GM18498 (cell line): ENCODE results near the gene MICU1.
"Not testable (repeated sequence)": the region's sequence is repeated elsewhere in the genome, so short reads cannot be mapped to it uniquely, and the experiment has no call there.

Experiments used
- ATAC-seq: cut with Tn5 transposase; IDR thresholded peaks from one replicate; pipeline ENCODE4 v1.9.1; 2021; ENCODE audit warnings: mild to moderate bottlenecking, moderate library complexity; ENCODE audit not compliant: unreplicated experiment

MICU1 gene

DNA sequence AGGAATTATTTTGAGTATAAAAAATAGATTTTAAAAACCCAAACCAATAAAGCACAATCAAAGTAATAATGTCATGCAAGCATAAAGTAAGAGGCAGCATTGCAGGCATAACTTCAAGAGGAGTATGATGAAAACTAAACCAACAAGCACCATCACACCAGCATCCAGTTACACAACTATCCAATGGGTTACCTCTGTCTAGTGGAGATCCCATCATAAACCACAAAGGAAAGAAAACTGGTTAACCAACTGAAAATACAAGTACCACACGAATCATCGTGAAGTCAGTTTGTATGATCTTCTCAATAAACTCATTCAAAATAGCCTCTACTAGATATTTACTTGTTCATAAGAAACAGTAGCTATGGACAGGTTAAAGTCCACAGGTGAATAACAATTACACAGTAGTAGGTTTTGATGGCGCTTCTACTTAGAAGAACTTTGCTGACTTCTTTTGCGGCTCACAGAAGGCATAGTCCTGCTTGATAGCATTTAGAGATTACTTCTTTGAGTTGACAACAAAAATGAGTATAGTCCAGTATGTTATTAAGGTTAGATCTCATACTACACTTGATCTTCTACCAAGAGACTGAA lies 116.6 kb downstream of the MICU1 start:
- no peak for ATAC-seq

- ATAC-seq = no peak
These were observed 117.8 kb downstream of the MICU1 start for GRCh38 chr10:72508033-72508432.

DNA sequence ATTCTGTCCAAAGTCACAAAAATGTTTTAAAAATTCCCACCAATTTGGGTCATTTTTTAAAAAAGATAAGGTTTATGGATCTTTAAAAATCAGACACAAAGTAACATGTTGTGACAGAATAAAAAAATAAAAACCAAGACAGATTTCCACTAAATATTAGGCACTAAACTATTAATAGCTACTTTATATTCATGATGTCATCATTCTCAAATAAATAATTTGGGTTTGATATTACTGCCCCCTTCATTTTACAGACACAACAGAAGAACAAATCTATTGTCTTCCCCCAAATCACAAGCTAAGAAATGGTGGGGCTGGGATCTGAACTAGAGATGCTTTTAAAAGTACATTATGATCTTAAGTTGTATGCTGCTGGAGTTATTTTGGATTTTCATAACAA lies 119.4 kb downstream of the MICU1 start:
- ATAC-seq = no peak

DNA sequence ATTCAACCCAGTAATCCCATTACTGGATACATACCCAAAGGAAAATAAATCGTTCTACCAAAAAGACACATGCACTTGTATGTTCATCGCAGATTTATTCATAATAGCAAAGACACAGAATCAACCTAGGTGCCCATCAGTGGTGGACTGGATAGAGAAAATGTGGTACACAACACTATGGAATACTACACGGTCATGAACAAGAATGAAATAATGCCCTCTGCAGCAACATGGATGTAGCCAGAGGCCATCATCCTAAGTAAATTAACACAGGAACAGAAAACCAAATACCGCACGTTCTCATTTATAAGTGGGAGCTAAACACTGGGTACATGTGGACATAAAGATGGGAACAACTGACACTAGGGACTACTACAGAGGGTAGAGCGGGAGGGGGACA lies 120.4 kb downstream of the MICU1 start:
- ATAC-seq = no peak

- no peak for ATAC-seq
These were observed 122.0 kb downstream of the MICU1 start for GRCh38 chr10:72503694-72504438.

DNA sequence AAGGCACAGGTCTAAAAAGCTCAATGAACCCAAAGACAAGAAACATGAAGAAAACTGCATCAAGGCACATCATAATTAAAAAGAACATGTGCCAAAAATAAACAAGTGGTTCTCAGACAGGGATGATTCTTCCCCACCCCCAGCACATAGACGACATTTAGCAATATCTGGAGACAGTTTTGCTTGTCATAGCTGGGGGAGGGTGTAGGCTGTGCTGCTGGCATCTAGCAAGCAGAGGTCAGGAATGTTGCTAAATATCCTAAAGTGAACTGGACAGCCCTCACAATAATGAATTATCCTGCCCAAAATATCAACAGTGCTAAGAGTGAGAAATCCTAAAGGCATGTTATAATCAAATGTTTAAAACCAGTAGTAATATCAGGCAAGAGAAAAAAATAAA lies 122.6 kb downstream of the MICU1 start:
- no peak for ATAC-seq

- no peak for ATAC-seq
These were observed 123.3 kb downstream of the MICU1 start for GRCh38 chr10:72502581-72502980.

DNA sequence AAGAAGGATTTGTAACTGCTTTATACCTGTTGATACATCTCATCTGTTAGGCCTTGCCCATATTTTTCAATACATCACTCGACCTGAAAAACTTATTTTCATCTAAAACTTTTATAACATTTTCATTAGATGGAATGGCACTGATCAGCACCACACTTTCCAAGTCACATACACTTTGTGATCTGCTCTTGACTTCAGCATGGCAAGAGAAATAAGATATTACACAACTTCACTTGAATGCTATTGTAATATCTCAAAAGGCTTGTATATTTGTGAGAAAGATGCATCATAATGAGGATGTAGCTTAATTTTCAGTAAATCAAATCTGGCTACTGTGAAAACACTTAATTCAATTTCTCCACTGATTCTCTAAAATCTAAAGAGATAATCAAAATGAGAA lies 126.2 kb downstream of the MICU1 start:
- no peak for ATAC-seq

DNA sequence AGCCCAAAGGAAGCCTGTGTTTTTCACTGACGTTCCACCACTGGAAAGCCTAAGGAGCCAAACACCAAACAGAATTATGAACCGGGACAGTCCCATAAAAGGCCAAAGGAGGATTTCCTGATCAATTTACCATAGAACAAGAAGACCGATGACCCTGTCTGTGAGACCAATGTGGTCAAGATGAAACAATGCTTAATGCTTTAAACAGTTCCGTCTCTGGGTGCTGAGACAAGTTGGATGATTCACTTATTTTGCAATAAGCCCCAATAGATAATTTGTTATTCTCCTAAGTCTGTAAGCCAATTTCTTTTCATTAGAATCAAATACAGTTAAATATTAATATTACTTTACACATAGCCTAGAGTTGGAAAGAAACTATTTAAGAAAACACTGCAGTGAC lies 134.9 kb downstream of the MICU1 start:
- no peak for ATAC-seq

- ATAC-seq = no peak
These were observed 138.4 kb downstream of the MICU1 start for GRCh38 chr10:72487521-72487920.

- ATAC-seq = no peak
These were observed 138.8 kb downstream of the MICU1 start for GRCh38 chr10:72487116-72487515.

DNA sequence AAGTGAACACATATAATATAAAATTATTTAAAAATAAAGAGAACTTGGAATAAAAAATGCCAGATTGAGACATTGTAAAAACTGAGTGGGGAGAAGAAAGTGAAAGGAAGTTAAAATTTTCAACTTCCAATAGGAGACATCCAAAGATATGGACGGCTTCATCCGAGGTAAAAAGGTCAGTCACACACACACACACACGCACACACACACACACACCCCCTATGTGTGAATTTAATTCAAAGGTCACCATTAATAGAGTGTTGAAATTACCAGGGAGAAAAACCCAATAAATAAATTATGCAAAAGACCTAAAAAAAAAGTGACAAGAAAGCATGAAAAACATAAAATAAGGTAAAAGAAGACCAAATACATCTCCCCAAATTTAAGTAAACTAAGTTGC lies 140.2 kb downstream of the MICU1 start:
- ATAC-seq = no peak

DNA sequence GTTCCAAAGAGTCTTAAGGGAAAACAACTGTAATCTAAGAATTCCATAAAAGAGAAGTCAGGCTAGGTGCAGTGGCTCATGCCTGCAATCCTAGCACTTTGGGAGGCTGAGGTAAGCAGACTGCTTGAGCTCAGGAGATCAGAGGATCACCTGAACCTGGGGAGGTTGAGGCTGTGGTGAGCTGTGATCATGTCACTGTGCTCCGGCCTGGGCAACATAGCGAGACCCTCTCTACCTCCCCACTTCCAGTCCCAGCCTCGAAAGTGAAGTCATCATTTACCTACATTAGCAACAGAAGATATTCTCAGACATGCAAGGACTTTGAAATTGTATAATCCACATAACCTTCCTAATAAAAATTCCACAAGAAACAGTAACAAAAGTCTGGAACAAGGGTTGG lies 141.4 kb downstream of the MICU1 start:
- ATAC-seq = no peak

GRCh38 chr10:72483471-72483870 lies 142.4 kb downstream of the MICU1 start:
- no peak for ATAC-seq

DNA sequence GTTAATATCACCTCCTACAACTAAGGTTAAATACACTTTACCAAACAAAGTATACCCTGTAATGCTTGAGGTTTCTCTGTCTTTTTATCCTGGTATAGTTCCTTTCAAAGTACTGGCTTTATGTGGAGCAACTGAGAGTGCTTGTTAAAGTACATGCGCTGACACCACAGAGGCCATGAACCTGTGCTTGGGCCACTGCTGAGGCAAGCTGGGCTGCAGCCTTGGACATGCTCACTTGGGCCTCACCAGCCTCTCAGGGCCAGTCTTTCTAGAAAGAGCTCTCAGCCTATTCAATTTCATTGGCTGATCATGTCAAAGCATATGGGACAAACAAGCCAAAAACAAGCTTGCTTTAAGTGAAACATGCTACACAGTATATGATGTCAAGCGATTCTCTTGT lies 145.0 kb downstream of the MICU1 start:
- ATAC-seq = no peak

- no peak for ATAC-seq
These were observed 148.4 kb downstream of the MICU1 start for GRCh38 chr10:72477463-72477862.

DNA sequence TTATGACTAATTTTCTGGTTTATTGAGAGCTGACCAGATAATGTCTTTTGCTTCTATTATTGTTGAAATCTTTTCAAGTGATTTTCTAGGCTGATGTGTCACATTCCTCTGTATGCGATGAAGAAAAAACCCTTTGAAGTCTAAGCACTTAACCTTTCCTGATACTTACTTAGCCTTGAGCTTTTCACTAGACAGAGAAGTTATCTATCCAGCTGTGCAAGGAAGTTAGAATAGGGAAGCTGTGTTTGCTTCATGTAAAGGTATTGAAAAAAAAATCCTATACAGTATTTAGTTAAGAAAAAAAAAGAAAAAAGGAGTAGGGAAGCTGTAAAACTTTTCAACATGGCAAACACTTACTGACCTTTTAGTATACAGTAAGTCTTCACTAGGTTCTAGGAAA lies 153.6 kb downstream of the MICU1 start:
- no peak for ATAC-seq

- no peak for ATAC-seq
These were observed 155.2 kb downstream of the MICU1 start for GRCh38 chr10:72470666-72471065.

- ATAC-seq = not testable (repeated sequence)
These were observed 158.8 kb downstream of the MICU1 start for GRCh38 chr10:72467064-72467463.

DNA sequence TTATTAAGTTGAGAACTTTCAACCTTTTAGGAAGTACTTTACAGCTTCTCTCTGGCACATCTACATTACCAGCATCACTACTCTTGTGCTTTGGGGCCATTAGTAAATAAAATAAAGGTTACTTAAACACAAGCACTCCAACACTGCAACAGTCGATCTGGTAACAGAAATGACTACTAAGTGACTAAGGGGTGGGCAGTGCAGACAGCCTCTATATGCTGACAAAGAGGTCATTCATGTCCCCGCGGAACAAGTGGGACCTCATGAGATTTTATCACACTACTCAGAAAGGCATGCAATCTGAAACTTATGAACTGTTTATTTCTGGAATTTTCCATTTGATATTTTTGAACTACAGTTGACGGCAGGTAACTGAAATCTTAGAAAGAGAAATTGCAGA lies 159.9 kb downstream of the MICU1 start:
- ATAC-seq = no peak

DNA sequence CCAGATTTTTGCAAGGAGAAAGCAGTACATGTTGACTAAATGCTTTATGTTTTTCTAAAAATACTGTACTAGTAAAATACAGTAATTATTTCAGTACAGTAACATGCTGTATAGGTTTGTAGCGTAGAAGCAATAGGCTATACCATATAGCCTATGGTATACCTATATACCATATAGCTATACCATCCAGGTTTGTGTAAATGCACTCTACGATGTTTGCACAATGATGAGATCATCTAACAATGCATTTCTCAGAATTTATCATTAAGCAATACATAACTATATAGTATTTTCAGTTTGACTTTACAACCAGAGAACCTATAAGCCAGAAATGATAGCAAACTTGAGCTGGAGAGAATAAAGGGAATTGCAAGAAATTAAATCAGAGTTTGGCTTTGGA lies 161.4 kb downstream of the MICU1 start:
- ATAC-seq = no peak

DNA sequence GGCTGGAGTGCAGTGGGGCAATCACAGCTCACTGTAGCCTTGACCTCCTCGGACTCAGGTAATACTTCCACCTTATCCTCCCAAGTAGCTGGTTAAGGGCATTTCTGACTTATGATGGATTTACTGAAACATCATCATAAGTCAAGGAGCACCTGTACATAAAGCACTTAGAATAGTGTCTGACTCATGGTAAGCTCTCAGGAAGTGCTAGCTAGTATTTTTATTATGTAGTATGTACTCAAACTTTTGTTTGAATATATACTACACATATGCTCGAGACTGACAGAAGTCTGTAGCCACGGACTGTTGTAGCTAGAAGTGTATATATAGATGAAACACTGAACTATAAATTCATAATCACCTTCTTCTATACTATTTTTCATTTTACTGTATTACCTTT lies 163.6 kb downstream of the MICU1 start:
- no peak for ATAC-seq

GRCh38 chr10:72461085-72461484 lies 164.8 kb downstream of the MICU1 start:
- no peak for ATAC-seq
